Muscle of leg (tissue), 11 donors: Measurements from ENCODE around the gene ARMH3. TPM values are rescaled to one million over a fixed set of nuclear protein-coding genes. Genes with fewer than 3 reads are reported as not detected.
A peak's percentile ranks its signal among the peaks of the same experiment; 100 is the strongest.

ENCODE experiments used
- DNase-seq: peaks from one replicate; pipeline ENCODE4 v3.0.0; 2013
- H3K27ac ChIP-seq: one replicate; pipeline ENCODE4 v1.5.1; 2013; ENCODE audit warnings: mild to moderate bottlenecking, low read length, control low read depth
- H3K27me3 ChIP-seq: one replicate; pipeline ENCODE4 v1.6.1; 2013; ENCODE audit warnings: low read length; ENCODE audit not compliant: control insufficient read depth, insufficient read depth
- H3K36me3 ChIP-seq: one replicate; pipeline ENCODE4 v1.6.1; 2013; ENCODE audit warnings: low read length; ENCODE audit not compliant: control insufficient read depth, insufficient read depth
- H3K4me1 ChIP-seq: one replicate; pipeline ENCODE4 v1.6.1; 2013; ENCODE audit warnings: low read length; ENCODE audit not compliant: control insufficient read depth, insufficient read depth
- H3K4me3 ChIP-seq: one replicate; pipeline ENCODE4 v1.5.1; 2013; ENCODE audit warnings: low read length, control low read depth
- H3K9me3 ChIP-seq: replicated peaks from 2 replicates; pipeline ENCODE4 v1.6.1; 2013; ENCODE audit warnings: low read depth, low read length; ENCODE audit not compliant: control insufficient read depth
- WGBS: methylation state at CpG from one replicate; pipeline ENCODE4 v1.1.5; 2013; ENCODE audit warnings: missing lambda C conversion rate; ENCODE audit not compliant: insufficient coverage; 5-methylcytosine and 5-hydroxymethylcytosine counted together
- polyA plus RNA-seq, 8 donors: library from polyadenylated mRNA; unstranded; fragments of 120-200 nt; gene quantifications; one replicate each; pipeline versions ENCODE4 v1.2.1 to v1.2.3, GENCODE V29; 2013; ENCODE audit warnings: inconsistent platforms in 1 of 8, low replicate concordance in 1 of 8; ENCODE audit not compliant: insufficient read length in 8 of 8, insufficient read depth in 1 of 8
- total RNA-seq: library from RNA; stranded (reverse); fragments of 120-200 nt; gene quantifications from one replicate; pipeline ENCODE4 v1.2.4, GENCODE V29; 2013

ARMH3 gene
- total and polyA plus RNA-seq, 9 donors, result 7.1 to 17.0 (median 12.7) TPM

- H3K36me3 ChIP-seq, result peaks cover 3% of the 10 kb centered on the region
- H3K4me3 ChIP-seq, result no peak overlapping the region
- no peaks in the 10 kb centered on the region for H3K9me3 ChIP-seq
- DNase-seq, result no peak
- H3K27ac ChIP-seq, result no peak overlapping the region
- no peaks in the 10 kb centered on the region for H3K4me1 ChIP-seq
- no peaks in the 10 kb centered on the region for H3K27me3 ChIP-seq
These were observed 181.7 kb downstream of the ARMH3 start for GRCh38 chr10:101874252-101874651.

DNA sequence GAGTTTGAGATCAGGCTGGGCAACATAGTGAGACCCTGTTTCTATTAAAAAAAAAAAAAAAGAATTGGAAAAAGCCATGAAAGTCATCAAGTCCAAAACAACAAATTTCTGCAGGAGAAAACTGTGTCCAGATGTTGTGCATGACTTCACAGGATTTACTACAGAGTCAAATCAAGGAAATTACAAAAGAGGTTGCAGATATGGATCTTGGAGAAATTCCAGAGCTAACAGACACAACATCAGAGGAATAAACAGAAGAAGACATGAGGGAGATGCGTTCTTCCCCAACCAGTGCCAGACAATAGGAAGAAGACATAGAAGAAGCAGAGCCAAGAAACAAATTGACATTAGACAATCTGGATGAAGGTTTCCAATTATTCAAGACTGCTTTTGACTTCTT, 188.0 kb downstream of the ARMH3 start:
- no peaks in the 10 kb centered on the region for H3K27me3 ChIP-seq
- H3K4me3 ChIP-seq, result no peak overlapping the region
- H3K4me1 ChIP-seq, result no peaks in the 10 kb centered on the region
- H3K36me3 ChIP-seq, result no peaks in the 10 kb centered on the region
- DNase-seq, result peak; percentile 34
- no peaks in the 10 kb centered on the region for H3K9me3 ChIP-seq
- no peak overlapping the region for H3K27ac ChIP-seq
- no CpG with 5 or more reads among the region's 1 CpG for WGBS

GRCh38 chr10:101859530-101859929, 196.4 kb downstream of the ARMH3 start:
- H3K27ac ChIP-seq, result no peak overlapping the region
- peaks cover 5% of the 10 kb centered on the region for H3K9me3 ChIP-seq
- H3K4me1 ChIP-seq, result no peaks in the 10 kb centered on the region
- H3K36me3 ChIP-seq, result no peaks in the 10 kb centered on the region
- H3K27me3 ChIP-seq, result no peaks in the 10 kb centered on the region
- DNase-seq, result no peak
- 90% methylated on average over 2 of the region's 2 CpGs for WGBS
- no peak overlapping the region for H3K4me3 ChIP-seq

- Histone ChIP-seq H3K27ac (no peak overlapping the region), H3K27me3 (no peaks in the 10 kb centered on the region), H3K36me3 (no peaks in the 10 kb centered on the region), H3K4me3 (no peak overlapping the region), H3K4me1 (no peaks in the 10 kb centered on the region), H3K9me3 (peaks cover 5% of the 10 kb centered on the region)
- WGBS, result 100% methylated on average over 1 of the region's 3 CpGs
- DNase-seq, result no peak
These were observed 197.1 kb downstream of the ARMH3 start for GRCh38 chr10:101858723-101859500.

DNA sequence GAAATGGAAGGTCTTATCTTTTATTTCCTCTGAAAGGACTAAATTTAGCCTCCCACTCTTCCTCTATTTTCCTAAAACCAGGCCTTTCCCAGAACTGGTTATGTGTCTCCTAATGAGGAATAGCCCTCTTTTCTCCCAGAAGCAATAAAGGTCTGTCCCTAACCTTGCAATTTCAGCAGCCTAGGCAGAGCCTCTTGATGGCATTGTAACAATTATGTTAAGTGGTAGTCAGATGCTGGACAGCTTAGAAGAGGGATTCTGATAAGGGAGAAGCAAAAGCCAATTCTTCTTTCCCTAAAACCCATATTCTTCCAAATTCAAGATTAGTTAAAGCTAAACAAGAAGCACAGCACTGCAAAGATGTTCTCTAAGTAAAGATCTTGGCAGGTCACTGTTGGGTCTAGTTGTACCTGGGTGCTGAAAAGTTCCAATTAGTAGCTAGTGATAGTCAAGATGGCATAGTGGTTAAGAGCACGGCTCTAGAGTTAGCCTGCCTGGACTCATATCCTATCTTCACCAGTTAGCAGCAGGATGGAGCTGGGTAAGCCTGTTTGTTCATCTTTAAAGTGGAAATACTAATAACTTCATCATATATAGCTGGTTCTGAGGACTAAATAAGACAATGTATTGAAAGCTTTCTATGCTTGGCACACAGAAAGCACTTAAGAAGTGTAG, 198.0 kb downstream of the ARMH3 start:
- peaks cover 5% of the 10 kb centered on the region for H3K9me3 ChIP-seq
- H3K4me1 ChIP-seq, result no peaks in the 10 kb centered on the region
- no peak for DNase-seq
- no peaks in the 10 kb centered on the region for H3K36me3 ChIP-seq
- WGBS, result no CpG with 5 or more reads among the region's 1 CpG
- H3K4me3 ChIP-seq, result no peak overlapping the region
- H3K27me3 ChIP-seq, result no peaks in the 10 kb centered on the region
- H3K27ac ChIP-seq, result no peak overlapping the region

- Histone ChIP-seq H3K4me1 (no peaks in the 10 kb centered on the region), H3K4me3 (no peak overlapping the region), H3K27ac (no peak overlapping the region), H3K27me3 (no peaks in the 10 kb centered on the region), H3K9me3 (peaks cover 5% of the 10 kb centered on the region), H3K36me3 (no peaks in the 10 kb centered on the region)
- no peak for DNase-seq
These were observed 199.3 kb downstream of the ARMH3 start for GRCh38 chr10:101856626-101857025.

GRCh38 chr10:101851411-101852116, 204.4 kb downstream of the ARMH3 start:
- Histone ChIP-seq H3K9me3 (no peaks in the 10 kb centered on the region), H3K4me3 (no peak overlapping the region), H3K4me1 (peaks cover 11% of the 10 kb centered on the region), H3K36me3 (peaks cover 8% of the 10 kb centered on the region), H3K27ac (no peak overlapping the region), H3K27me3 (no peaks in the 10 kb centered on the region)
- WGBS, result 10% methylated on average over 2 of the region's 4 CpGs
- no peak for DNase-seq

DNA sequence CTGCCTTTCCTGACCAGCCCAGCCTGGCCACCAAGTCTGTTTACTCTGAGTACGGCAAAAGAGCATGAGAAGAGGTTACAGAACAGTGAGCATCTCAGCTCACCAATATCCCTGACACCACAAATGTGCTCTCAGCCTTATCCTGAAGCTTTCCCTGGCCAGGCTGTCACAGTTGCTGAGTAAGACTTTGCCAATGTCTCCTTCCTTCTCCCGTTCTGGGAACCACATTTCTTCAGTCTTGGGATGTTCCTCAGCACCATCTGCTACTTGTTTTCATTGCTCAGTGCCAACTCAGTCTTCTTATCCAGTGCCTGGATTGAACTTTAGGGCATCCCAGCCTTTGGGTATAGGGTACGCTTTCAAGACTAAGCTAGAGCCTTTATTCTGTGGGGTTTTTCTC, 205.2 kb downstream of the ARMH3 start:
- Histone ChIP-seq H3K4me1 (peaks cover 11% of the 10 kb centered on the region), H3K4me3 (no peak overlapping the region), H3K27ac (no peak overlapping the region), H3K27me3 (no peaks in the 10 kb centered on the region), H3K9me3 (no peaks in the 10 kb centered on the region), H3K36me3 (peaks cover 14% of the 10 kb centered on the region)
- 73% methylated on average over 2 of the region's 3 CpGs for WGBS
- DNase-seq, result no peak

DNA sequence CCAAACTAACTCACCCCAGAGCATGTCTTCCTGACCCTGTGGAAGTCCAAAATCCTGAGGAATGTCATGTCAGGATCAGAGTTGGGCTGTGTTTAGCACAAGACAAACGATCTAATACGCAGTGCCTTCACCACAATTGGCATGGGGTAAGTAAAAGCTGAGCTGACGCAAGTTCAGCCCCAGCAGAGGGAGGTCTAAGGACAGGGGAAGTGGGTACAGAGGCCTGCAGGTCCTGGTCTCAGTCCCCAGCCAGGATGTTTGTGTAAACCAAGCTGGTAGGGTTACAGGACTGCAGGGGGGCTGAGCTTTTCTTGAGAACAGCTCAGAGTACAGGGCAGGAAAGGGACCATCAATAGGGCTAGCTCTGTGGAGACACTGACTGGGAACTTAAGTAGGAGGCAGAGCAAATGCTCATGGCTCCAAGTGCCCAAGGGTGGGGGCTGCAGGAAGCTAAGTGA, 207.1 kb downstream of the ARMH3 start:
- Histone ChIP-seq H3K27me3 (no peaks in the 10 kb centered on the region), H3K4me1 (peaks cover 11% of the 10 kb centered on the region), H3K4me3 (no peak overlapping the region), H3K9me3 (no peaks in the 10 kb centered on the region), H3K27ac (peak overlapping the region; percentile 35), H3K36me3 (peaks cover 17% of the 10 kb centered on the region)
- 65% methylated on average over 3 of the region's 3 CpGs for WGBS
- no peak for DNase-seq

- Histone ChIP-seq H3K27ac (peak overlapping the region; percentile 35), H3K4me1 (peaks cover 11% of the 10 kb centered on the region), H3K36me3 (peaks cover 17% of the 10 kb centered on the region), H3K4me3 (no peak overlapping the region), H3K27me3 (no peaks in the 10 kb centered on the region), H3K9me3 (no peaks in the 10 kb centered on the region)
- 8% methylated on average over 4 of the region's 4 CpGs for WGBS
- DNase-seq, result peak; percentile 73
These were observed 207.6 kb downstream of the ARMH3 start for GRCh38 chr10:101848408-101848807.
